Measurements from ENCODE around the gene TCN1. TPM values are rescaled to one million over a fixed set of nuclear protein-coding genes. Genes with fewer than 3 reads are reported as not detected.

Gene TCN1
- total and polyA plus RNA-seq, 12 donors: 0.18 to 1.2 (median 0.32) TPM; not detected in 9

GRCh38 chr11:59814021-59814420 is 52.3 kb downstream of the TCN1 start:
- Histone ChIP-seq H3K4me1 (peaks cover 0 to 22% (median 13%) of the 10 kb centered on the region in 9 donors), H3K27me3 (no peaks in the 10 kb centered on the region), H3K9me3 (no peaks in the 10 kb centered on the region), H3K27ac (no peak overlapping the region), H3K36me3 (peaks cover 0 to 4% (median 0%) of the 10 kb centered on the region in 9 donors), H3K4me3 (no peak overlapping the region)
- no peak for ATAC-seq
- no peak for DNase-seq
- intact Hi-C loops (cut with DNase I): loop anchor here in 1 of 10 donors (5.0 kb wide), 1 partner anchor 147 kb away; the partner anchor contains the start of gene PATL1
- 49 to 58% methylated on average over 1 of the region's 1 CpG for WGBS, 2 donors
- TF ChIP-seq CTCF (IDR thresholded peaks at IDR 0.05): no peak

GRCh38 chr11:59813364-59813763 is 52.9 kb downstream of the TCN1 start:
- Histone ChIP-seq H3K36me3 (peaks cover 0 to 10% (median 0%) of the 10 kb centered on the region in 9 donors), H3K27ac (no peak overlapping the region), H3K4me1 (peaks cover 0 to 21% (median 13%) of the 10 kb centered on the region in 9 donors), H3K9me3 (no peaks in the 10 kb centered on the region), H3K4me3 (no peak overlapping the region), H3K27me3 (no peaks in the 10 kb centered on the region)
- ATAC-seq: no peak
- intact Hi-C loops (cut with DNase I): loop anchor here in 1 of 10 donors (5.0 kb wide), 1 partner anchor 146 kb away; the partner anchor contains the start of gene PATL1
- 93 to 94% methylated on average over 1 of the region's 1 CpG for WGBS, 2 donors
- no peak for TF ChIP-seq CTCF (IDR thresholded peaks at IDR 0.05)
- DNase-seq: no peak

- Histone ChIP-seq H3K9me3 (no peaks in the 10 kb centered on the region), H3K36me3 (peaks cover 0 to 22% (median 0%) of the 10 kb centered on the region in 9 donors), H3K27me3 (no peaks in the 10 kb centered on the region), H3K4me1 (peaks cover 0 to 20% (median 13%) of the 10 kb centered on the region in 9 donors), H3K27ac (no peak overlapping the region), H3K4me3 (no peak overlapping the region)
- no peak for TF ChIP-seq CTCF (IDR thresholded peaks at IDR 0.05)
- no peak for DNase-seq
- intact Hi-C loops (cut with DNase I): loop anchor here in 1 of 10 donors (5.0 kb wide), 1 partner anchor 145 kb away; the partner anchor contains the start of gene PATL1
- WGBS, 2 donors: 90 to 93% methylated on average over 2 of the region's 2 CpGs
- no peak for ATAC-seq
Measured at GRCh38 chr11:59812220-59812619, 54.1 kb downstream of the TCN1 start.

- 12 to 15% methylated on average over 8 of the region's 8 CpGs for WGBS, 2 donors
- Histone ChIP-seq H3K27ac (peak overlapping the region; percentile 62 to 91 (median 88)), H3K4me1 (peaks cover 0 to 20% (median 13%) of the 10 kb centered on the region in 9 donors), H3K4me3 (peak overlapping the region; percentile 82 to 97 (median 92)), H3K27me3 (no peaks in the 10 kb centered on the region), H3K36me3 (peaks cover 0 to 35% (median 6%) of the 10 kb centered on the region in 9 donors), H3K9me3 (no peaks in the 10 kb centered on the region)
- no peak for DNase-seq
- no peak for ATAC-seq
- no peak for TF ChIP-seq CTCF (IDR thresholded peaks at IDR 0.05)
- intact Hi-C loops (cut with DNase I): loop anchor here in 1 of 10 donors (2.0 to 5.0 kb wide), 2 partner anchors 56 to 144 kb away; partner anchors contain the start of genes PATL1 and STX3
Measured at GRCh38 chr11:59810911-59811259, 55.4 kb downstream of the TCN1 start.
